Right ventricle myocardium superior (tissue), 1 donor: ENCODE data around the gene WNT2. TPM values are rescaled to one million over a fixed set of nuclear protein-coding genes. Genes with fewer than 3 reads are reported as not detected.
A peak's percentile ranks its signal among the peaks of the same experiment; 100 is the strongest.

Experiments used
- ATAC-seq: fragments of 200-7000 bp; cut with Tn5 transposase; one replicate; pipeline ENCODE4 v1.9.1; 2020; ENCODE audit warnings: mild to moderate bottlenecking; ENCODE audit not compliant: poor library complexity
- DNase-seq: peaks from one replicate; pipeline ENCODE4 v3.0.0-alpha.2; 2020
- intact Hi-C: fragments of 100-400 bp; cut with DNase I; formaldehyde crosslinking; loops from one replicate; pipeline ENCODE4 v1.11.2; 2022
- total RNA-seq: library from RNA; stranded (reverse); fragmentation: NEBNext Ultra II Directional; extraction: Animal tissue kit (Norgen Biotek cat#: 25700); gene quantifications from one replicate; pipeline ENCODE4 v1.2.1, GENCODE V29; 2021
- donor health status: DM: no; HTN: yes; CAD: no; lungs with severe emphysema.

WNT2 gene
- total RNA-seq, 1 donor from 2014 or later, result not detected

DNA sequence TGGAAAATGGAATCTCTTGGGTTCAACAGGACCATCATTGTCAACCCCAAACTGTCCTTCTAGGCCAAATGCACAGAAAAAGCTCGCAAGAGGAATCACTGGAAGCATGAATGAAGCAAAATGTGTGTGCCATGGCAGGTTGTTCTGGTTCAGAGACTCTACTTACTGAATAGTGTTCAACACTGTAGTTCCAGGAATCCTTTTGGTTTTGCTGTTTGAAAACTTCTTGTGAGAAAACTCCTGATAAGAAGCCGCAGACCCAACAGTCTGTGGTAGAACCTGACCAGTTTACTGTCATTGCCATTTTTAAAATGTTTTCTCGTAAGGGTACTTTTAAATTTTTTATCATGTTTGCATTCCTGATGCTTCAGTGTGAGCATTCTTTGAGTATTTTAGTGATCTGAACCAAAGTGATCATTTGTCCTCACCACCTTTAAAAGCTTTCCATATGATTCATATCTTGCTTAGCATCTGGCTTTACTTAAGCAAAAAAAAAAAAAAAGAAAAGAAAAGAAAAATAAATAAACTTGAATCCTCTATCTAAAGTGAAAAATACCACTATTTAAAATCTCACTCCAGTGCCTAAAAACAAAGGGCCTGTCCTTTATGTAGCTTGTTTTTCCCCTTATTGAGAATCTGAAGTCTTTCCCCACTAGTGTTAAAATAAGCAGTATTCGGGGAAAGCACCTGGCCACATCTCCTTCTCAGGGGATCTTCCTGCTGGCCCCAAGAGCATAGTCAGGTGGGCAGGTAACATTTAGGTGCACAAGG lies 92.4 kb downstream of the WNT2 start:
- DNase-seq, result no peak
- intact Hi-C loops, result no loop called here
- no peak for ATAC-seq

DNA sequence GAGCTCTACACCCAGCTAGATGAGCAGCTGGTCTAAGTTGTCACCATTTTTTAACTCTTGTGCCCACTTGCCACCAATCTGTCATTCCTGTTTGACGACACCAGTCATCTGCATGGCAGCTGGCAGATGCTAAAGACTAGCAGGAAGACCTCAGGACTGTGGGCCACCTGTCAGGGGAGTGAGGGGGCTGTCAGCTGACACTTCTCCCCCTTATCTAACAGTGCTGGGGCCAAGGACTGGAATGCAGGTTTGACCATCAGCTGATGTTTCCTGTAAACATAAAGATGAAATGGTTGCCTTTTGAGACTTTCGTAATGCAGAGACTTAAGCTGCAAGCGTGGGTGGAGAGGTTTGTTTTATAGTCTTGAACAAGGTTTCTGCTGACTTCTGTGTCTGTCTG lies 93.5 kb downstream of the WNT2 start:
- no peak for DNase-seq
- ATAC-seq, result no peak
- intact Hi-C loops, result loop anchor here (10.0 kb wide), 1 partner anchor 145 kb away; no protein-coding TSS in a partner anchor

DNA sequence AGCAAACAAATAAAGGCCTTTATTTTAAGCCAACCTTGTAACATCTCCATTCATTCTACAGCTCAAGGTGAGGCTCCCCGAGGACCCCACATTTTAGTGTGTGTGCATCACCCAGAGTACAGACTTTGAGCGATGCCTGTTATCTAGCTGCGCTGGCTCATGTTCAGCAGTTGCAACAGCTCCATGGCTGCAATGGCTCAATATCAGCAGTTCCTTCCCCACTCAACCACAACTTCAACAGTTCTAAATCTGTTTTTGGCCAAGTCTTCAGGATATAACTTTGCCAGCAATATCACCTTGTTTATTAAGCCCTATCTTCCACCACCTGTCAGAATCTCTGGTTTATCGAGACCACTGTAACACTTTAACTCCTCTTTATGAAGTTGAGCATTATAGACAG lies 95.8 kb downstream of the WNT2 start:
- DNase-seq (peak; percentile 47), ATAC-seq (peak; percentile 80)
- intact Hi-C loops, result loop anchor here (10.0 kb wide), 1 partner anchor 148 kb away; no protein-coding TSS in a partner anchor

DNA sequence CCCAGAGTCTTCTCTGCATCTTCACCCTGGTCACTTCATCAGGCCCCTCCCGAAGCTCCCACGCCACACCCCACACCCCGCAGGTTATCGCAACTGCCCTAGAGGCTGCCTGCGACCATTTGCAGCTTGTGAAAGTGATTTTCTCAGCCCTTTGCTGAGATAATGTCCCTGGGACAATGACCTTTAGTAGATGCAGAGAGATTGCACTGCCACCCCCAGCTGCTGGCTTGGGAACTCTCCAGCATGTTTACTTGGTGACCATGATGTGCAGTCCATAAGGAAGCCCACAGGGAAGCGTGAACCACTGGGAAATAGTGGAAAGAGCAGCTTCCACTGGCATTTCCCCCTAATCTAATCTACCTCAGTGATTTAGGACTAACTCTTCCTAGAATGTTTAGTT lies 97.3 kb downstream of the WNT2 start:
- DNase-seq, result no peak
- intact Hi-C loops, result loop anchor here (10.0 kb wide), 1 partner anchor 149 kb away; no protein-coding TSS in a partner anchor
- ATAC-seq, result no peak

Other genes starting within 250 kb of the WNT2 start
- not detected for gene ASZ1, start 104.4 kb upstream of the WNT2 start, total RNA-seq
- 0.86 TPM for gene CFTR, start 157.0 kb upstream of the WNT2 start, total RNA-seq